ENCODE results near the gene CRELD2.

The CRELD2 gene

DNA sequence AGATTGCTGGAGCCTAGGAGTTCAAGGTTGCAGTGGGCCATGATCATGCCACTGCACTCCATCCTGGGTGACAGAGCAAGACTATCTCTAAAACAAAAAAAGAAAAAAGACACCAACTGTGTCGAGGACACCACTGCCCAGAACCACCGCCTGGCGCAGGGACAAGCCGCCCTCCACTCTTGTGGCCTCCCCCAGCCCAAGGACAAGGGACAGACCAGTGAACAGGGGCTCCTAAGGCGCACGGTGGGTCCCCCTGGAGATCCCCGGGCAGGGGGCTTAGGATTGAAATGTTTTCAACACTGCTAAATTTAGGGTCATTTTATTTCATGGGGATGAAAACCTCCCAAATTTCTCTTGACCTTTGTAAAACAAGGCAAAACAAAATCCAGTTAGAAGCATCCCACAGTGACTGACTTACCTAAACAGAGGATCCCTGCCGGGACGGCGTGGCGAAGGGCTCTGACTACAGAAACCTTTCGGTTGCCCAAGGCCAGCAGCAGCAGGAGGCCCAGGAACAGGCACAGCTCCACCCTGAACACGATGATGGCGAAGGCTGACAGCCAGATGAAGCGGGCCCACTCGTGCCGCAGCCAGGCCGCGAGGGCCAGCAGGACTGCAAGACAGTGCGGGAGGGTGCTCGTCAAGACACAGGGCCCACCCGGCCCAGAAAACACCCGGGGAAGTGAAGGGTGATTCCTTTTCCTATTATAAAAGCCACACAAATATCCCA, 8.8 kb upstream of the CRELD2 start:
- H3K9me3 ChIP-seq (replicated peaks in 1 of 2; ENCODE audit: control insufficient read depth in 2 of 2, insufficient read depth in 1 of 2, low read depth in 1 of 2, low read length in 2 of 2), result no peaks in the 10 kb centered on the region
- H3K4me1 ChIP-seq (ENCODE audit: control insufficient read depth in 2 of 2, insufficient read depth in 1 of 2, low read depth in 1 of 2, low read length in 2 of 2), result no peaks in the 10 kb centered on the region
- H4K8ac ChIP-seq (ENCODE audit: low read depth, low read length), result no peak overlapping the region
- no peak overlapping the region for H3K9ac ChIP-seq (ENCODE audit: low read depth, low read length, poor library complexity)
- no peak overlapping the region for H3K14ac ChIP-seq (ENCODE audit: low read length)
- H2BK12ac ChIP-seq (ENCODE audit: low read length), result no peak overlapping the region
- no peak overlapping the region for H3K23ac ChIP-seq (ENCODE audit: low read depth, low read length, poor library complexity)
- H3K4me3 ChIP-seq (ENCODE audit: low read length in 2 of 2), result no peak overlapping the region
- H3K4ac ChIP-seq (ENCODE audit: low read length), result no peak overlapping the region
- no peak overlapping the region for H4K91ac ChIP-seq (ENCODE audit: low read depth, low read length, poor library complexity)
- no peaks in the 10 kb centered on the region for H3K27me3 ChIP-seq (ENCODE audit: control insufficient read depth in 3 of 3, insufficient read depth in 3 of 3, low read depth in 1 of 3, low read length in 3 of 3)
- no peak overlapping the region for H2BK15ac ChIP-seq (ENCODE audit: low read length)
- no peak overlapping the region for H2BK5ac ChIP-seq (ENCODE audit: low read length)
- no peak overlapping the region for H2BK120ac ChIP-seq (ENCODE audit: low read depth, low read length)
- no peak for DNase-seq (ENCODE audit: low spot score)
- no peak overlapping the region for H3K27ac ChIP-seq (replicated peaks; ENCODE audit: low read length)
- peaks cover 21 to 40% of the 10 kb centered on the region in 2 donors for H3K36me3 ChIP-seq (replicated peaks in 1 of 2; ENCODE audit: control insufficient read depth in 2 of 2, insufficient read depth in 2 of 2, low read length in 2 of 2)
- WGBS, 2 donors (ENCODE audit: extremely low coverage in 2 of 2, insufficient read length in 2 of 2, insufficient replicate concordance in 1 of 2), result no CpG with 5 or more reads among the region's 23 CpGs
- H3K18ac ChIP-seq (ENCODE audit: low read length), result no peak overlapping the region
- H3K79me1 ChIP-seq (ENCODE audit: low read depth, low read length), result peaks cover 6% of the 10 kb centered on the region
- H2AFZ ChIP-seq (ENCODE audit: low read length), result no peak overlapping the region
- H2AK5ac ChIP-seq (ENCODE audit: low read depth, low read length), result no peak overlapping the region
- no peak overlapping the region for H3K4me2 ChIP-seq (ENCODE audit: insufficient read depth, low read length, poor library complexity, severe bottlenecking)

DNA sequence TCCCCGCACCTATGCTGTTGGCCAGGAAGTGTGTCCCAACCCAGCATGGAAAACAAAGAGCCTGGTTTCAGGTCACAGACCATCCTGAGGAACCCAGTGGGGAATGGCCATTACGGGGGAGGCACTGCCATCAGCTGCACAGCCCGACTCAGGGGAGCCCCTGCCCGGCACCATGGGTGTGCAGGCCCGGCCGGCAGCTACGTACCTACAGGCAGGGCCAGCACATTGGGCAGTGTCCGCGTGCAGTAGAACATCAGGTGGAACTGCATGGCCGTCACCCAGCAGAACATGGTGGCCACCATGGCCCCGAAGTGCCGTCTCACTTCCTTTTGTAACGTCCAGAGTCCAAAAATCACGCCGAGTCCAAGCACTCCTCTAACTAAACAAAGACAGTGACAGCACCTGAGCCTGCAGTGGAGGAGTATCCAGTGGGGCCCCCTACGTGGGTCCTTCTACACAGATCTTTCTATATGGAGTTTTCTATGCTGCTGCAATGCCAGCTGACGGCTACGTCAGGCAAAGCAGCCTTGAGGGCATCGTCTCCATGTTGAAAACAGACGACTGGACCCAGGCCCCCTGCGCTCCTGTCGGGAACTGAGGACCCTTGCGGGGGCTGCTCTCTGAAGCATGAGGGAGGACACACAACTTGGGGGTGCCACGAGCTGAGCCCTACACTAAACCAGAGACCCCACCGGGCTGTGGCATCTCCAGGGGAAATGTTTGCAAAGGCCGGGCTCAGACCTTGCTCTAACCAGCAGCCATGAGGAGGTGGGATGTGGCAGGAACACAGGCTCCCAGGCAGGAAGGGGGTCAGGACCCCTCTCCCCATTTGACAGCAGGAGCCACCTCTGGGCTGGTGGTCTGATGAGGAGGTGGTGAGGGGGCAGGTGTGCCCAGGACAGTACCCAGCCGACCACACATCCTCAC, 7.9 kb upstream of the CRELD2 start:
- Histone ChIP-seq H3K23ac (ENCODE audit: low read depth, low read length, poor library complexity) (peak overlapping the region; percentile 43), H2BK12ac (ENCODE audit: low read length) (no peak overlapping the region), H4K8ac (ENCODE audit: low read depth, low read length) (peak overlapping the region; percentile 65), H3K79me1 (ENCODE audit: low read depth, low read length) (peaks cover 6% of the 10 kb centered on the region), H3K27ac (replicated peaks; ENCODE audit: low read length) (no peak overlapping the region), H3K4me3 (ENCODE audit: low read length in 2 of 2) (no peak overlapping the region), H2BK120ac (ENCODE audit: low read depth, low read length) (no peak overlapping the region), H3K9ac (ENCODE audit: low read depth, low read length, poor library complexity) (peak overlapping the region; percentile 70), H2AK5ac (ENCODE audit: low read depth, low read length) (no peak overlapping the region), H4K91ac (ENCODE audit: low read depth, low read length, poor library complexity) (no peak overlapping the region), H3K36me3 (replicated peaks in 1 of 2; ENCODE audit: control insufficient read depth in 2 of 2, insufficient read depth in 2 of 2, low read length in 2 of 2) (peaks cover 21 to 40% of the 10 kb centered on the region in 2 donors), H3K4ac (ENCODE audit: low read length) (no peak overlapping the region), H3K4me1 (ENCODE audit: control insufficient read depth in 2 of 2, insufficient read depth in 1 of 2, low read depth in 1 of 2, low read length in 2 of 2) (no peaks in the 10 kb centered on the region), H3K27me3 (ENCODE audit: control insufficient read depth in 3 of 3, insufficient read depth in 3 of 3, low read depth in 1 of 3, low read length in 3 of 3) (no peaks in the 10 kb centered on the region), H3K4me2 (ENCODE audit: insufficient read depth, low read length, poor library complexity, severe bottlenecking) (no peak overlapping the region), H3K14ac (ENCODE audit: low read length) (no peak overlapping the region), H2BK5ac (ENCODE audit: low read length) (peak overlapping the region; percentile 24), H3K9me3 (replicated peaks in 1 of 2; ENCODE audit: control insufficient read depth in 2 of 2, insufficient read depth in 1 of 2, low read depth in 1 of 2, low read length in 2 of 2) (no peaks in the 10 kb centered on the region), H3K18ac (ENCODE audit: low read length) (no peak overlapping the region), H2AFZ (ENCODE audit: low read length) (no peak overlapping the region), H2BK15ac (ENCODE audit: low read length) (no peak overlapping the region)
- WGBS, 2 donors (ENCODE audit: extremely low coverage in 2 of 2, insufficient read length in 2 of 2, insufficient replicate concordance in 1 of 2), result no CpG with 5 or more reads among the region's 27 CpGs
- no peak for DNase-seq (ENCODE audit: low spot score)

DNA sequence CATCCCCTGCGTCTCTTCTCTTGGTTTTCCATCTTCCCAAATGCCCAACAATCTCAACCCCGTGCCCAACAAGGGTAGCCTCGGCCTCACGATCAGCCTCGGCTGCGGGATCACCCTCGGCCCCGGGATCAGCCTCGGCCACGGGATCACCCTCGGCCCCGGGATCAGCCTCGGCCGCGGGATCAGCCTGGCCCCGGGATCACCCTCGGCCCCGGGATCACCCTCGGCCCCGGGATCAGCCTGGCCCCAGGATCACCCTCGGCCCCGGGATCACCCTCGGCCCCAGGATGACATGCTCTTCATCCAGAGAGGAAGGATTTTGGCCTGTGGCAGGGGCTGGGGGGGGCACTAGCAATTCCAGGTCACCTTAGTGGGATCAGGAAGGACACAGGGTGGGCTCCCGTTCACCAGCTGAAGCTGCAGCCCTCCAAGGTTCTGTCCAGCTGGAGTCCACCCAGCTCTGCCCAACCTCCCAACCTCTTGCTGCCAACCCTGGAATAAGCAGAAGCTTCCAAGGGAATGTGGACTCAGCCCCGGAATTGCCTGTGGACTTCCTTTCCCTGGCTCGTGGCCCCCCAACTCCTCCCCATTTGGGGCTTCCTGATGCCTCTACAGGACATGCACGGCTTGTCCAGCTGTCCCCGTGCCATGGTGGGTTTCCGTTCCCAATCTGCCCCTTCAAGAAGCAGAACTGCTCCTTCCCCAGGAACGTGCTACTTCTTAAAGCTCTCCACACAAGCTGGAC, 6.4 kb upstream of the CRELD2 start:
- H3K14ac ChIP-seq (ENCODE audit: low read length), result no peak overlapping the region
- H4K8ac ChIP-seq (ENCODE audit: low read depth, low read length), result no peak overlapping the region

More for the DNA sequence above, 6.4 kb upstream of the CRELD2 start:
- no CpG with 5 or more reads among the region's 30 CpGs for WGBS, 2 donors (ENCODE audit: extremely low coverage in 2 of 2, insufficient read length in 2 of 2, insufficient replicate concordance in 1 of 2)
- Histone ChIP-seq H2BK15ac (ENCODE audit: low read length) (no peak overlapping the region), H3K9ac (ENCODE audit: low read depth, low read length, poor library complexity) (no peak overlapping the region), H3K79me1 (ENCODE audit: low read depth, low read length) (peaks cover 3% of the 10 kb centered on the region), H3K27ac (replicated peaks; ENCODE audit: low read length) (no peak overlapping the region), H2AK5ac (ENCODE audit: low read depth, low read length) (no peak overlapping the region), H3K4ac (ENCODE audit: low read length) (no peak overlapping the region), H2AFZ (ENCODE audit: low read length) (no peak overlapping the region), H3K4me2 (ENCODE audit: insufficient read depth, low read length, poor library complexity, severe bottlenecking) (no peak overlapping the region), H2BK5ac (ENCODE audit: low read length) (no peak overlapping the region), H3K27me3 (ENCODE audit: control insufficient read depth in 3 of 3, insufficient read depth in 3 of 3, low read depth in 1 of 3, low read length in 3 of 3) (no peaks in the 10 kb centered on the region), H2BK120ac (ENCODE audit: low read depth, low read length) (no peak overlapping the region), H3K18ac (ENCODE audit: low read length) (no peak overlapping the region), H3K9me3 (replicated peaks in 1 of 2; ENCODE audit: control insufficient read depth in 2 of 2, insufficient read depth in 1 of 2, low read depth in 1 of 2, low read length in 2 of 2) (no peaks in the 10 kb centered on the region), H3K36me3 (replicated peaks in 1 of 2; ENCODE audit: control insufficient read depth in 2 of 2, insufficient read depth in 2 of 2, low read length in 2 of 2) (peaks cover 21 to 34% of the 10 kb centered on the region in 2 donors), H3K23ac (ENCODE audit: low read depth, low read length, poor library complexity) (no peak overlapping the region), H3K4me3 (ENCODE audit: low read length in 2 of 2) (no peak overlapping the region), H4K91ac (ENCODE audit: low read depth, low read length, poor library complexity) (no peak overlapping the region), H3K4me1 (ENCODE audit: control insufficient read depth in 2 of 2, insufficient read depth in 1 of 2, low read depth in 1 of 2, low read length in 2 of 2) (peaks cover 0 to 3% of the 10 kb centered on the region in 2 donors), H2BK12ac (ENCODE audit: low read length) (no peak overlapping the region)
- DNase-seq (ENCODE audit: low spot score), result no peak
